ENCODE results near the gene C3orf33. TPM values are rescaled to one million over a fixed set of nuclear protein-coding genes. Genes with fewer than 3 reads are reported as not detected.

Gene C3orf33
- total RNA-seq, 1 donor from 2014 or later: 3.6 TPM

GRCh38 chr3:155747286-155747945 lies 58.7 kb downstream of the C3orf33 start:
- Histone ChIP-seq H3K27ac (no peak overlapping the region), H3K36me3 (no peaks in the 10 kb centered on the region), H3K27me3 (ENCODE audit: low read depth) (peaks cover 41% of the 10 kb centered on the region), H3K9me3 (no peaks in the 10 kb centered on the region), H3K4me3 (no peak overlapping the region), H3K4me1 (peaks cover 29% of the 10 kb centered on the region)
- TF ChIP-seq CTCF (IDR thresholded peaks at IDR 0.05): no peak
- intact Hi-C loops (cut with DNase I): no loop called here
- no peak for ATAC-seq
- DNase-seq: no peak

DNA sequence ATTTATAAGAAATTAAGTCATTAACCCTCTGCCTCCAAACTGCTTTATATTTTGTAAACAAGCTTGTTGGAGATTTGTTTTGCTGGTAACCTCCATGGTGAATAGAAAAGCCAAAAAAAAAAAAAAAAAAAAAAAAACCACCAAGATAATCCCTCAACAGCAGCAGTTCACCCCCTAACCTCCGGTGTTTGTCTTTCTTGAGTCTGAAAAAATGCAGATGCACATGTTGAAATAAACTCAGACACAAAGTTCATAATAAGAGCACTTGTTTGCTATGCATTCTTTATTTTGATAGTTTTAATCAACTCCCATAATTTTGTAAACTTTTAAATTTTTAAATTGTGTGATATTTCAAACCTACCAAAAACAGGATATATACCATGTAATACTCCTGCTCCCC lies 59.4 kb downstream of the C3orf33 start:
- H3K27ac ChIP-seq: no peak overlapping the region
- peaks cover 45% of the 10 kb centered on the region for H3K27me3 ChIP-seq (ENCODE audit: low read depth)
- no peak for ATAC-seq

DNA sequence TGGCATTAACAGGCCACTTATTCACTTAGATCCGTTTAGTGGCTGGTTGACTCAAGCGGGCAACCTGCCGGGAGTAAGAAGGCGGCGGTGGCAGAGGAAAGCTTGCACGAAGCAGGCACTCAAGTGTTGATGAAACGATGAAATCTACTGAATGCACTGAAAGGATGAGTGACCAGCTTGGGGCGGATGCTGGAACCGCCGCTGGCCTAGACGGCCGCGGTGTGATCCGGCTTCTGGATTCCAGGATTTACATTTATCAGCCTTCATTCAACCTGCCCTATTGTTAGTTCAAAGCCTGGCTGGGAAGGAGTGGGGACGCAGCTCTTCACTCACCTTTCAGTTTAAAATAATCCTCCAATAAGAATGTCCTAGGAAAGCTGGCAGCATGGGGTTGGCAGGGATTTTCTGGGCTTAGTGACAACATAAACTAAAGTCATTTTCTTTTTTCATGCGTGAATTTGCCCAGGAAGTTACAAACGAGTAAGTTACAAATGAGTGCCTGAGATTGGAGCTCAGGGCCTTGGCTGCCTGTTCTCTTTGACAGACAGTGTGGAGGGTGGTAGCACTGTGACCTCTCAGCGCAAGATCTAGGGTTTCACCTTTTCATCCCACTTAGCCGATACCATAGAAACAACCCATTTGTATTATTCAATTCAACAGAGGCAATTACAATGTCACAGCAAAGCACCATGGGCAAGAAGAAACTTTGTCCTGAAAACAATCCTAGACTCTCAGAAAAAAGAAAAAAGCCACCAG lies 60.1 kb downstream of the C3orf33 start:
- intact Hi-C loops (cut with DNase I): no loop called here
- Histone ChIP-seq H3K27ac (peak overlapping the region; percentile 25), H3K36me3 (no peaks in the 10 kb centered on the region), H3K27me3 (ENCODE audit: low read depth) (peaks cover 45% of the 10 kb centered on the region), H3K4me1 (peaks cover 31% of the 10 kb centered on the region), H3K9me3 (no peaks in the 10 kb centered on the region), H3K4me3 (peak overlapping the region; percentile 63)
- ATAC-seq (peak; percentile 48 to 58), DNase-seq (peak; percentile 50)
- TF ChIP-seq CTCF (IDR thresholded peaks at IDR 0.05): no peak

More for the DNA sequence above, 59.4 kb downstream of the C3orf33 start:
- Histone ChIP-seq H3K4me1 (peaks cover 31% of the 10 kb centered on the region), H3K36me3 (no peaks in the 10 kb centered on the region), H3K4me3 (no peak overlapping the region), H3K9me3 (no peaks in the 10 kb centered on the region)
- intact Hi-C loops (cut with DNase I): no loop called here
- DNase-seq: no peak
- no peak for TF ChIP-seq CTCF (IDR thresholded peaks at IDR 0.05)

GRCh38 chr3:155744626-155745324 lies 61.3 kb downstream of the C3orf33 start, which contains the start of gene PLCH1:
Gene PLCH1, minus strand, starts transcription at chr3:155745071. Its CDS starts 40,847 bp downstream, at chr3:155704224.
- H3K4me3 ChIP-seq: peak within 1 kb of the TSS; percentile 63
- no peaks in the 10 kb centered on the region for H3K9me3 ChIP-seq
- H3K36me3 ChIP-seq: no peaks in the 10 kb centered on the region
- intact Hi-C loops (cut with DNase I): no loop called here
- H3K27ac ChIP-seq: peak within 1 kb of the TSS; percentile 72
- peaks cover 31% of the 10 kb centered on the region for H3K4me1 ChIP-seq
- peaks cover 45% of the 10 kb centered on the region for H3K27me3 ChIP-seq (ENCODE audit: low read depth)
- peak; percentile 90 to 93 for ATAC-seq
- TF ChIP-seq CTCF (IDR thresholded peaks at IDR 0.05): no peak
- DNase-seq: peak; percentile 83

- H3K36me3 ChIP-seq: no peaks in the 10 kb centered on the region
- no peak for TF ChIP-seq CTCF (IDR thresholded peaks at IDR 0.05)
- H3K27ac ChIP-seq: peak overlapping the region; percentile 72
- ATAC-seq (peak; percentile 84 to 87), DNase-seq (peak; percentile 80)
- peaks cover 31% of the 10 kb centered on the region for H3K4me1 ChIP-seq
- intact Hi-C loops (cut with DNase I): no loop called here
- peaks cover 45% of the 10 kb centered on the region for H3K27me3 ChIP-seq (ENCODE audit: low read depth)
- peak overlapping the region; percentile 63 for H3K4me3 ChIP-seq
- no peaks in the 10 kb centered on the region for H3K9me3 ChIP-seq
Measured at GRCh38 chr3:155744010-155744625, 62.0 kb downstream of the C3orf33 start.
